ENCODE results near the gene TMEM116. TPM values are rescaled to one million over a fixed set of nuclear protein-coding genes. Genes with fewer than 3 reads are reported as not detected.

The TMEM116 gene
- total RNA-seq, 1 donor from 2014 or later, result 11.5 TPM

DNA sequence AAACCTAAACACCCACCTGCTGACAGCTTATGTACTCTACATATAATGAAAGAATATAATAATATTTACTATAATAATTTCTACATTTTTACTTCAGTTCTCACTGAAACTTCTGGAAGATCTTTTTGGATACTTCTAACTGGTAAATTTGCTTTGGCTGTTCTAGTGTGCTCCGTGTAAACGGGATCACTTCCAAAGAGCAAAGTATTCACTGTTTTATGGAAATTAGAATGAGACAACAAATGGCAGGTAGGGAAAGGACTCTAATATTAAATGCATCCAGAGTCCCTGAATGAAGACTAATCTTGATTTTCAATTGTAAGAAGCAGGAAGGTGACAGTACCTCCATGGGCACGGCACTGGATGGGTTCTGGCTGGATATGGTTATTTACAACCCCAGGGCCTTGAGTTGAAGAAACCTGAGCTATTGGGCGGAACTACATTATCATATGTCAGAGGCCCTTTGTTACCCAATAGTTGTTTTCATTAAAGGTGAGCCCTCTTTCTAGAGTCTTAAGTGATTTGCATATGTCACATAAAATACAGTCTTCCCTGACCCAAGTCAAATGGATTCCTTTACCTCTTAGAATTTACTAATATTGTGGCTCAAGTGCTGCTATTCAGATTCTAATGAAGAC is 10.9 kb upstream of the TMEM116 start:
- no peak overlapping the region for H3K4me3 ChIP-seq
- intact Hi-C loops (cut with DNase I), result no loop called here
- no peak for DNase-seq (ENCODE audit: extremely low spot score in 2 of 2)
- no peaks in the 10 kb centered on the region for H3K9me3 ChIP-seq
- TF ChIP-seq POLR2A (IDR thresholded peaks at IDR 0.05) (no peak), POLR2AphosphoS5 (IDR thresholded peaks at IDR 0.05; ENCODE audit: insufficient read depth in 1 of 2, low read depth in 1 of 2) (no peak)
- TF ChIP-seq, protein P1, sequence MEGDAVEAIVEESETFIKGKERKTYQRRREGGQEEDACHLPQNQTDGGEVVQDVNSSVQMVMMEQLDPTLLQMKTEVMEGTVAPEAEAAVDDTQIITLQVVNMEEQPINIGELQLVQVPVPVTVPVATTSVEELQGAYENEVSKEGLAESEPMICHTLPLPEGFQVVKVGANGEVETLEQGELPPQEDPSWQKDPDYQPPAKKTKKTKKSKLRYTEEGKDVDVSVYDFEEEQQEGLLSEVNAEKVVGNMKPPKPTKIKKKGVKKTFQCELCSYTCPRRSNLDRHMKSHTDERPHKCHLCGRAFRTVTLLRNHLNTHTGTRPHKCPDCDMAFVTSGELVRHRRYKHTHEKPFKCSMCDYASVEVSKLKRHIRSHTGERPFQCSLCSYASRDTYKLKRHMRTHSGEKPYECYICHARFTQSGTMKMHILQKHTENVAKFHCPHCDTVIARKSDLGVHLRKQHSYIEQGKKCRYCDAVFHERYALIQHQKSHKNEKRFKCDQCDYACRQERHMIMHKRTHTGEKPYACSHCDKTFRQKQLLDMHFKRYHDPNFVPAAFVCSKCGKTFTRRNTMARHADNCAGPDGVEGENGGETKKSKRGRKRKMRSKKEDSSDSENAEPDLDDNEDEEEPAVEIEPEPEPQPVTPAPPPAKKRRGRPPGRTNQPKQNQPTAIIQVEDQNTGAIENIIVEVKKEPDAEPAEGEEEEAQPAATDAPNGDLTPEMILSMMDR (IDR thresholded peaks at IDR 0.05), result no peak
- peaks cover 0 to 56% of the 10 kb centered on the region in 2 donors for H3K36me3 ChIP-seq
- no peaks in the 10 kb centered on the region for H3K27me3 ChIP-seq
- H3K4me1 ChIP-seq, result peaks cover 13% of the 10 kb centered on the region
- no peak overlapping the region for H3K27ac ChIP-seq

DNA sequence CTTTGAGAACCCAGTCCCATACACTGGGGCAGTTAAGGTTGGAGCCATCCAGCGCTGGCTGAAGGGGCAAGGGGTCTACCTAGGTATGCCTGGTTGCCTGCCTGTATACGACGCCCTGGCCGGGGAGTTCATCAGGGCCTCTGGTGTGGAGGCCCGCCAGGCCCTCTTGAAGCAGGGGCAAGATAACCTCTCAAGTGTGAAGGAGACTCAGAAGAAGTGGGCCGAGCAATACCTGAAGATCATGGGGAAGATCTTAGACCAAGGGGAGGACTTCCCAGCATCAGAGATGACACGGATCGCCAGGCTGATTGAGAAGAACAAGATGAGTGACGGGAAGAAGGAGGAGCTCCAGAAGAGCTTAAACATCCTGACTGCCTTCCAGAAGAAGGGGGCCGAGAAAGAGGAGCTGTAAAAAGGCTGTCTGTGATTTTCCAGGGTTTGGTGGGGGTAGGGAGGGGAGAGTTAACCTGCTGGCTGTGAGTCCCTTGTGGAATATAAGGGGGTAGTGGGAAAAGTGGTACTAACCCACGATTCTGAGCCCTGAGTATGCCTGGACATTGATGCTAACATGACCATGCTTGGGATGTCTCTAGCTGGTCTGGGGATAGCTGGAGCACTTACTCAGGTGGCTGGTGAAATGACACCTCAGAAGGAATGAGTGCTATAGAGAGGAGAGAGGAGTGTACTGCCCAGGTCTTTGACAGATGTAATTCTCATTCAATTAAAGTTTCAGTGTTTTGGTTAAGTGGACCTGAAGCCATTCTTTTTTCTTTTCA is 9.5 kb upstream of the TMEM116 start:
- Histone ChIP-seq H3K4me1 (peaks cover 15% of the 10 kb centered on the region), H3K4me3 (no peak overlapping the region), H3K9me3 (no peaks in the 10 kb centered on the region), H3K27me3 (no peaks in the 10 kb centered on the region), H3K27ac (no peak overlapping the region), H3K36me3 (peaks cover 0 to 55% of the 10 kb centered on the region in 2 donors)
- TF ChIP-seq, protein P1 (IDR thresholded peaks at IDR 0.05), result no peak
- no peak for TF ChIP-seq POLR2A (IDR thresholded peaks at IDR 0.05)
- no peak for TF ChIP-seq POLR2AphosphoS5 (IDR thresholded peaks at IDR 0.05; ENCODE audit: insufficient read depth in 1 of 2, low read depth in 1 of 2)
- intact Hi-C loops (cut with DNase I), result no loop called here
- DNase-seq (ENCODE audit: extremely low spot score in 2 of 2), result no peak

DNA sequence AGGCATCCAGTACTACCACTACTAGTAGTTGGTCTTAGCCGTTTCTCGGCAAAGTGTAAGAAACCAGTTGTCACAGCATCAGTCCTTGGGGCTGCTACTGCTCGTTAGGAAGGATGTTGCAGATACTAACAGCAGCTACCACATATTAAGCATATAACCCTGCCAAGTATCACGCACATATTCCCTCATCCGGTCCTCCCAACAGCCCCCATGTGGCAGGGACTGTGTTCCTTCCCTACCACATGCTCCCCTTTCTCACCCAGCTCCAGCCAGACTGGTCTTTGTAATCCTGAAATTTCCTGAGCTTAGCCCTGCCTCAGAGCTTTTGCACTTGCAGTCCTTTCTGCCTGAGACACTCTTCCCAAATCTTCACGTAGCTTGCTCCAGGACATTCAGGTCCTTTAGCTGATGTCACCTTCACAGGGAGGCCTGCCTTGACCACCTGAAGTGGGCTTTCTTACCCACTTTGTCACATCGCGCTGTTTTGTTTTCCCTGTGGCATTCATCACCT is 8.0 kb upstream of the TMEM116 start:
- Histone ChIP-seq H3K4me1 (peaks cover 15% of the 10 kb centered on the region), H3K9me3 (no peaks in the 10 kb centered on the region), H3K27ac (no peak overlapping the region), H3K4me3 (no peak overlapping the region), H3K36me3 (peaks cover 0 to 57% of the 10 kb centered on the region in 2 donors), H3K27me3 (no peaks in the 10 kb centered on the region)
- TF ChIP-seq POLR2A (IDR thresholded peaks at IDR 0.05), result no peak
- TF ChIP-seq, protein P1 (IDR thresholded peaks at IDR 0.05), result no peak
- TF ChIP-seq POLR2AphosphoS5 (IDR thresholded peaks at IDR 0.05; ENCODE audit: insufficient read depth in 1 of 2, low read depth in 1 of 2), result no peak
- intact Hi-C loops (cut with DNase I), result no loop called here
- no peak for DNase-seq (ENCODE audit: extremely low spot score in 2 of 2)

DNA sequence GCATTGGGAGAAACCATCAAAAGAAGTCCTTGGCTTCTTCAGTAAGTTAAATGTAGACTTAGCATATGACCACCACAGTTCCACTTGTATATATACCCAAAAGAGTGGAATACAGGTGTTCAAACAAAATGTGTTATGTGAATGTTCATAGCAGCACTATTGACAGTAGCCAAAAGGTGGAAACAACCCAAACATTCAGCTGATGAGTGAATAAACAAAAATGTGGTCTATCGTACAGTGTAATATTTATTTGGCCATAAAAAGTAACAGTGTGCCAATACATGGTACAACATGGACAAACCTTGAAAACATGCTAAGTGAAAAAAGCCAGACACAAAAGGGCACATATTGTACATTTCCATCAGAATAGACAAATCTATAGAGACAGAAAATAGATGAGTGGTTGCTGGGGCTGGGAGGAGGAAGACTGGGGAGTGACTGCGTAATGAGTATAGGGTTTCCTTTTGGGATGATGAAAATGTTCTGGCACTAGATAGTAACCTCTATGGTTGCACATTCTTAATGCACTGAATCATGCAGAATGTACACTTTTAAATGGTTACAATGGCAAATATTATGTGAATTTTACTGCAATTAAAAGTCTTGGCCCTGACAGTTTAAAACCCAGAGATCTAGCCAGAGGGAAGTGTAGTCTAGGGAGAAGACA is 5.7 kb upstream of the TMEM116 start:
- Histone ChIP-seq H3K27me3 (no peaks in the 10 kb centered on the region), H3K4me1 (peaks cover 32% of the 10 kb centered on the region), H3K27ac (no peak overlapping the region), H3K4me3 (no peak overlapping the region), H3K36me3 (peaks cover 0 to 46% of the 10 kb centered on the region in 2 donors), H3K9me3 (no peaks in the 10 kb centered on the region)
- TF ChIP-seq, protein P1 (IDR thresholded peaks at IDR 0.05), result no peak
- TF ChIP-seq POLR2AphosphoS5 (IDR thresholded peaks at IDR 0.05; ENCODE audit: insufficient read depth in 1 of 2, low read depth in 1 of 2) (no peak), POLR2A (IDR thresholded peaks at IDR 0.05) (no peak)
- no peak for DNase-seq (ENCODE audit: extremely low spot score in 2 of 2)
- intact Hi-C loops (cut with DNase I), result no loop called here
